Measurements from ENCODE around the gene HDAC5. TPM values are rescaled to one million over a fixed set of nuclear protein-coding genes. Genes with fewer than 3 reads are reported as not detected.
"Not testable (repeated sequence)": the region's sequence is repeated elsewhere in the genome, so short reads cannot be mapped to it uniquely, and the experiment has no call there.

Gene HDAC5
- total and polyA plus RNA-seq, 2 of the 8 experiments (the other 6 are each of a cell fraction or from before 2014, with no cell fraction given), result 48.5 to 54.4 TPM

DNA sequence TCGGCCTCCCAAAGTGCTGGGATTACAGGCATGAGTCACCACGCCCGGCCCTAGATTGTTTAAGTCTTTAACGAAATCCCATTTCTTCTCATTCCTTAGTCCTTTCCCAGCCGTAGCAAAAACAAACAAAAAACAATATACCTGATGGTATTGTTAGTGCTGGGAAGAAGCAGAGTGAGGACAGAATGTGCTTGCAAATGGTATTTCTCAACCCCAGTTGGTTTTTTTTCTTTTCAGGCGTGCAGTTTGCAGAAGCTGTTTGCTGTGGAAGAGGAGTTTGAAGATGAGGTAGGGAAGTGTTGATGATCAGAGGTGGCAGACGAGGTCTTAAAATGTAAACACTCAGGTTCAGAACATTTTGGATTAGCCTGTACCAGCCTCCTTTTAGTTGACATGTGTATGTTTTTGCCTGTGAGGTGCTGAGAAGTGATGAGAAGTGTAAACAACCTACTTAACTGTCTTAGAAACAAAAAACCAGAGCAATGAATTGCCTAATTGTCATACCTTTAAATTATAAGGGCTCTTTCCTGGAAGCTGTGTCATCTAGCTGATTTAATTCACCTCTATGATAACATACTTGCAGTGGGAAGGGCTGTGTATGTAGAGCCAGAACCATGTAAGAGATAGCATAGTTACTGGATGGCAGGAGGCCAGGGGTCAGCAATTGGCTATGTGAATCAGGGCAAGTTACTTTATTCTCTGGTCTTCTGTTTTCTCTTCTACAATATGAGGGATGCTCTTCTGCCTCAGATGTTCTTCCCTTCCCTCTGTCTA, 21.7 kb upstream of the HDAC5 start (continued):
- TF ChIP-seq SAP30 (IDR thresholded peaks at IDR 0.05; ENCODE audit: insufficient read depth, insufficient replicate concordance, low read length) (no peak), KDM4A (IDR thresholded peaks at IDR 0.05; ENCODE audit: low read depth, low read length, severe bottlenecking) (no peak), HDAC6 (IDR thresholded peaks at IDR 0.05; ENCODE audit: low read depth, low read length) (no peak)

DNA sequence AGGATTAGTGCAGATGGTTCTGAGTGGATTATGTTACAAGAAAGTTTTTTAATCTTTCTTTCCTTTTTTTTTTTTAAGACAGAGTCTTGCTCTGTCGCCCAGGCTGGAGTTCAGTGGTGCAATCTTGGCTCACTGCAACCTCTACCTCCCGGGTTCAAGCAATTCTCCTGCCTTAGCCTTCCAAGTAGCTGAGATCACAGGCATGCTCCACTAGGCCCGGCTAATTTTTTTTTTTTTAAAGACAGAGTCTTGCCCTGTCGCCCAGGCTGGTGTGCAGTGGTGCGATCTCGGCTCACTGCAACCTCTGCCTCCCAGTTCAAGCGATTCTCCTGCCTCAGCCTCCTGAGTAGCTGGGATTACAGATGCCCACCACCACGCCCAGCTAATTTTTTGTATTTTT, 20.5 kb upstream of the HDAC5 start:
- CTCF ChIA-PET (ENCODE audit: partially characterized antibody), result interaction anchor here (0.6 to 1.5 kb wide), 4 partner anchors 28 to 458 kb away, joined by 3 to 4 read pairs (median 3); no protein-coding TSS in a partner anchor
- H2BK20ac ChIP-seq (ENCODE audit: low read length); FAIRE-seq: not testable (repeated sequence)

More for the DNA sequence above, 20.5 kb upstream of the HDAC5 start:
- POLR2A ChIA-PET (ENCODE audit: partially characterized antibody), result interaction anchor here (0.6 to 2.7 kb wide), 3 partner anchors 20 to 55 kb away, joined by 3 to 8 read pairs (median 3); no protein-coding TSS in a partner anchor
- not testable (repeated sequence) for H4K5ac ChIP-seq (ENCODE audit: insufficient read length, low read depth, low read length); H3K23me2 ChIP-seq (ENCODE audit: low read depth, low read length); H3K27me3 ChIP-seq (replicated peaks in 1 of 4; ENCODE audit: control insufficient read depth in 3 of 4, extremely low read depth in 1 of 4, insufficient read depth in 3 of 4, low read length in 3 of 4); H4K8ac ChIP-seq (ENCODE audit: extremely low read depth, insufficient read depth, low read length); H2AFZ ChIP-seq (ENCODE audit: low read length); H3K4me2 ChIP-seq (ENCODE audit: insufficient read depth in 1 of 2, low read depth in 2 of 2, low read length in 2 of 2); H3K18ac ChIP-seq (ENCODE audit: extremely low read depth, low read length); H3K4me3 ChIP-seq (ENCODE audit: extremely low read depth in 1 of 4, insufficient read depth in 2 of 4, low read depth in 3 of 4, low read length in 4 of 4); H3K79me1 ChIP-seq (ENCODE audit: low read depth, low read length); H3K23ac ChIP-seq (ENCODE audit: insufficient read length); H3K9me3 ChIP-seq (ENCODE audit: insufficient read depth in 2 of 2, low read depth in 1 of 2, low read length in 1 of 2); H4K91ac ChIP-seq (replicated peaks; ENCODE audit: insufficient read length, low read length); H3K9ac ChIP-seq (replicated peaks in 1 of 4; ENCODE audit: extremely low read depth in 1 of 4, low read depth in 3 of 4, low read length in 3 of 4); H2BK5ac ChIP-seq (ENCODE audit: low read depth, low read length); H3K56ac ChIP-seq (replicated peaks; ENCODE audit: insufficient read length, low read depth, low read length); H2BK12ac ChIP-seq (ENCODE audit: low read depth, low read length); H2BK15ac ChIP-seq (ENCODE audit: low read length); H3K4me1 ChIP-seq (replicated peaks in 1 of 4; ENCODE audit: control insufficient read depth in 3 of 4, insufficient read depth in 4 of 4, low read length in 3 of 4); H3K27ac ChIP-seq (ENCODE audit: low read depth, low read length); H4K20me1 ChIP-seq (replicated peaks in 1 of 2; ENCODE audit: control insufficient read depth in 1 of 2, insufficient read depth in 2 of 2, low read length in 2 of 2); H3K4ac ChIP-seq (replicated peaks; ENCODE audit: insufficient read length, low read depth, low read length); H3K14ac ChIP-seq (ENCODE audit: insufficient read length); DNase-seq (ENCODE audit: low read depth in 1 of 2, low spot score in 2 of 2); H2AK5ac ChIP-seq (ENCODE audit: low read depth, low read length); H2BK120ac ChIP-seq (replicated peaks; ENCODE audit: low read depth, low read length)
- Histone ChIP-seq H3K36me3 (ENCODE audit: control insufficient read depth in 2 of 4, insufficient read depth in 4 of 4, low read length in 3 of 4) (peaks cover 14 to 34% (median 33%) of the 10 kb centered on the region in 4 experiments; a peak in 7 of 8 replicates), H3K79me2 (ENCODE audit: control insufficient read depth in 1 of 2, insufficient read depth in 2 of 2, low read length in 2 of 2) (peaks cover 0 to 21% of the 10 kb centered on the region in 2 experiments; a peak in 2 of 4 replicates)
- 93% methylated on average over 8 of the region's 8 CpGs; no CpG with 5 or more reads in 1 of the 2 experiments for WGBS, 2 experiments (ENCODE audit: extremely low coverage in 1 of 2, insufficient coverage in 1 of 2, insufficient read length in 1 of 2, insufficient replicate concordance in 2 of 2, low coverage in 1 of 2, low lambda C conversion rate in 2 of 2, missing lambda C conversion rate in 1 of 2)

All from H1 (cell line).